Measurements from ENCODE around the gene PEA15.

PEA15 gene

GRCh38 chr1:160255781-160256300, 50.7 kb downstream of the PEA15 start:
- TF ChIP-seq ZFX (IDR thresholded peaks at IDR 0.05; ENCODE audit: borderline replicate concordance), result no peak
- no peak for TF ChIP-seq CTCF (IDR thresholded peaks at IDR 0.05)
- no peak overlapping the region for H3K27ac ChIP-seq

GRCh38 chr1:160256396-160257046, 51.3 kb downstream of the PEA15 start:
- no peak for TF ChIP-seq CTCF (IDR thresholded peaks at IDR 0.05)
- no peak for TF ChIP-seq ZFX (IDR thresholded peaks at IDR 0.05; ENCODE audit: borderline replicate concordance)
- H3K27ac ChIP-seq, result no peak overlapping the region

- TF ChIP-seq ZFX (IDR thresholded peaks at IDR 0.05; ENCODE audit: borderline replicate concordance) (no peak), CTCF (IDR thresholded peaks at IDR 0.05) (no peak)
- H3K27ac ChIP-seq, result no peak overlapping the region
Observed at GRCh38 chr1:160257411-160258015, 52.3 kb downstream of the PEA15 start.

- TF ChIP-seq CTCF (IDR thresholded peaks at IDR 0.05), result no peak
- no peak for TF ChIP-seq ZFX (IDR thresholded peaks at IDR 0.05; ENCODE audit: borderline replicate concordance)
- H3K27ac ChIP-seq, result no peak overlapping the region
Observed at GRCh38 chr1:160258177-160258798, 53.1 kb downstream of the PEA15 start.

- TF ChIP-seq CTCF (IDR thresholded peaks at IDR 0.05), result no peak
- TF ChIP-seq ZFX (IDR thresholded peaks at IDR 0.05; ENCODE audit: borderline replicate concordance), result no peak
- peak overlapping the region; percentile 87 for H3K27ac ChIP-seq
Observed at GRCh38 chr1:160260406-160261382, 55.5 kb downstream of the PEA15 start.

GRCh38 chr1:160261556-160261892, 56.3 kb downstream of the PEA15 start:
- peak overlapping the region; percentile 87 for H3K27ac ChIP-seq
- TF ChIP-seq CTCF (IDR thresholded peaks at IDR 0.05), result no peak
- TF ChIP-seq ZFX (IDR thresholded peaks at IDR 0.05; ENCODE audit: borderline replicate concordance), result no peak
